T-helper 2 cell treated with Interferon-gamma antibody and Interleukin-4, amounts not matched to agents 5 μg/mL and 100 μg/mL, for 36 hours (primary cell): Measurements from ENCODE around the gene ZNF787.
"Not testable (repeated sequence)": the region's sequence is repeated elsewhere in the genome, so short reads cannot be mapped to it uniquely, and the experiment has no call there.

Experiments used
- DNase-seq: peaks from one replicate; pipeline ENCODE4 v3.0.0; 2021; ENCODE audit warnings: low spot score
- H3K27ac Mint-ChIP-seq: one replicate; pipeline ENCODE4 v1.8.0; 2021; ENCODE audit warnings: mild to moderate bottlenecking, mixed read lengths
- H3K27me3 Mint-ChIP-seq: one replicate; pipeline ENCODE4 v1.8.0; 2021; ENCODE audit warnings: low read depth, mixed read lengths
- H3K36me3 Mint-ChIP-seq: one replicate; pipeline ENCODE4 v1.8.0; 2021; ENCODE audit warnings: low read depth, mixed read lengths
- H3K4me1 Mint-ChIP-seq: one replicate; pipeline ENCODE4 v1.8.0; 2021; ENCODE audit warnings: low read depth, mixed read lengths
- H3K4me3 Mint-ChIP-seq: one replicate; pipeline ENCODE4 v1.8.0; 2022; ENCODE audit warnings: mild to moderate bottlenecking, moderate library complexity, mixed read lengths
- H3K9me3 Mint-ChIP-seq: one replicate; pipeline ENCODE4 v1.8.0; 2021; ENCODE audit warnings: mixed read lengths

Gene ZNF787

DNA sequence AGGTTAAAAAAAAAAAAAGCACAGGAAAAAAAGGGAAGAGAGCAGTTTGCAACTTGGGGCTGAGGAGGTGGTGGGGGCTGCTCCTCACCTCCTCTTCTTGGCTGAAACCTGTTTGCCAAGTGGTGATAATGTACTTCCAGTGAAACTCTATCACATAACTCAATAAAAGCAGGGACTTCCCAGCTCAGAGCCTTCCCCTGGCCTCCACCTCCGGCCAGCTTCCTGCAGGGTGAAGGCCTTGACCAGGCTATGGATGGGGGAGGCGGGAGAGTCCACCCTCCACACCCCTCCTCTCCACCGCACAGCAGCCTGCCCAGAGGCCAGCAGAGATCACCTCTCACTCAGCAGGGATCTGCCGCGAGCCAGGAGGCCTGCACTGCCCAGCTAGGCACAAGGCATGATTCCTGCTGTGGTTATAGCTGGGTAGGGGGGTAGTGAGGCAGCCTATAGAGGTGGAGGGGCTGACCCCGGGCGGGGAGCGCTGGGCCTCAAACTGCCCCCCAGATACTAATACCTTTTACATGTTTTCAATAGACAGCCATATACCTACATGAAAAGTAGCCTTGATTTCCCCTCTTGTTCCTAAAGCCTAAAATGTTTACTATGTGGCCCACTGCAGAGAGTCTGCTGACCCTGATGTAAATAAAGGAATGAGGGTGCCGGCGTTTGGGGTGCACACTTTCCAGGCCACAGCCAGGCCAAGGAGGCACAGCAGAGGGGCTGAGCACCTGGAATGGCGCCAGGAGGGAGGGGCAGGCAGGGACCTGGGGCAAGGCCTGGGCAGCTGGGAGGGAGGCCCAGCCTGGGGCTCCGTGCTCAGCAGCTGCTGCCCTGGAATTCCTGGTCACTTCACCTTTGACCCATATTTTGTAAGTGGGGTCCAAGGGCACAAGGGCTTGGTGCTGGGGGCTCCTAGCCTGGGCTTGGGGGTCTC lies 10.3 kb downstream of the ZNF787 start:
- no peaks in the 10 kb centered on the region for H3K9me3 Mint-ChIP-seq
- no peak overlapping the region for H3K4me3 Mint-ChIP-seq
- peaks cover 11% of the 10 kb centered on the region for H3K36me3 Mint-ChIP-seq
- DNase-seq, result no peak
- no peaks in the 10 kb centered on the region for H3K27me3 Mint-ChIP-seq
- H3K4me1 Mint-ChIP-seq, result peaks cover 26% of the 10 kb centered on the region
- no peak overlapping the region for H3K27ac Mint-ChIP-seq

DNA sequence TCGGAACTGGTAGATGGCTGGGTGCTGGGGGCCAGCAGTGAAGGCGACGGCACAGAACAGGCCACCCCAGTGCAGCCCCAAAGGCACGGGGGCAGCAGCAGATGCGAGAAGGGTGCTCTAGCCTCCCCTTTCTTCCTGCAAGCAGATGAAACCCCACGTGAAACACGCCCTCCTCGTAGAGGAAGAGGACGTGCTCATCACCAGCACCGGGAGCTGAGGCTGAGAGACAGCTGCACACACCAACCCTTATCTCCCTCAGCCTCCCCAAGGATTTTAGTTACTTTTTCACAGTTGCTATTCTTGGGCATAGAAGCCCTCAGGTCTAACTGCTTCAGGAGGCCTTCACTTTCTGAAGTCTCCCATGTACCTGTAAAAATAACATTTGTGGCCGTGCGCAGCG lies 11.9 kb downstream of the ZNF787 start:
- Mint-ChIP-seq H3K9me3 (no peaks in the 10 kb centered on the region), H3K27ac (no peak overlapping the region), H3K36me3 (peaks cover 6% of the 10 kb centered on the region), H3K27me3 (no peaks in the 10 kb centered on the region), H3K4me1 (peaks cover 29% of the 10 kb centered on the region), H3K4me3 (no peak overlapping the region)
- DNase-seq, result no peak

DNA sequence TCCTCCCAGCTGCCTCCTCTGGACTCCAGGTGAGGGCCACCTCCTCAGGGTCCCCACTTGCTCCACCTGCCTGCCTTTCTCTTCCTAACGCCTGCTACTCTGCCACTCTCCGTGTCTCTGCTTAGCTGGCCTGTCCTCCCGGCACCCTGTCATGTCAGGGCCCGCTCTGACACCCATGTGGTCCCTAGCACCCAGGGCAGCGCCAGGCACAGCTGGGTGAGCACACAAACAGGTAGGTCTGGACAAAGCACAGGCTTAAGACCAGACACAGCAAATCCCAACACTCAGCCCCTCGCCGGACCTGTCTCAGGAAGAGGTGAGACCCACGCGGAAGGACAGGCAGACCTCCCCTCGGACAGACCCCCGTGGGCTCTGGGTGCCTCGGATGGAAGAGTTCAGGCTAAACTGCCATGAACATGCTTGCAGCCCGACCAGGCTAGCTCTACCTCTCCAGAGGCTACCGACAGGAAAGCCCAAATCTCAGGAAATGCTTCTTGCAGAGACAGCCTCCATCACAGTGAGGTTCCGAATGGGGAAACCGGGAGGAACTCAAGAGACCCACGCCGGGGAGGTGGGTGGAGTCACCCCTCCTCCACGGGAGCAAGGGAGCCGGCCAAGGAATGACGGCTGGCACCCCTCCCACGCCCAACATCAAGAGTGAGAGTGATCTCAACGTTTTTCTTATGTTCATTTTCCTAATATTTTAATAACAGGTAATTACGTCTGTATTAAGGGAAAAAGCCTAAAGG lies 12.5 kb downstream of the ZNF787 start:
- Mint-ChIP-seq H3K4me1 (peaks cover 29% of the 10 kb centered on the region), H3K27ac (no peak overlapping the region)

DNA sequence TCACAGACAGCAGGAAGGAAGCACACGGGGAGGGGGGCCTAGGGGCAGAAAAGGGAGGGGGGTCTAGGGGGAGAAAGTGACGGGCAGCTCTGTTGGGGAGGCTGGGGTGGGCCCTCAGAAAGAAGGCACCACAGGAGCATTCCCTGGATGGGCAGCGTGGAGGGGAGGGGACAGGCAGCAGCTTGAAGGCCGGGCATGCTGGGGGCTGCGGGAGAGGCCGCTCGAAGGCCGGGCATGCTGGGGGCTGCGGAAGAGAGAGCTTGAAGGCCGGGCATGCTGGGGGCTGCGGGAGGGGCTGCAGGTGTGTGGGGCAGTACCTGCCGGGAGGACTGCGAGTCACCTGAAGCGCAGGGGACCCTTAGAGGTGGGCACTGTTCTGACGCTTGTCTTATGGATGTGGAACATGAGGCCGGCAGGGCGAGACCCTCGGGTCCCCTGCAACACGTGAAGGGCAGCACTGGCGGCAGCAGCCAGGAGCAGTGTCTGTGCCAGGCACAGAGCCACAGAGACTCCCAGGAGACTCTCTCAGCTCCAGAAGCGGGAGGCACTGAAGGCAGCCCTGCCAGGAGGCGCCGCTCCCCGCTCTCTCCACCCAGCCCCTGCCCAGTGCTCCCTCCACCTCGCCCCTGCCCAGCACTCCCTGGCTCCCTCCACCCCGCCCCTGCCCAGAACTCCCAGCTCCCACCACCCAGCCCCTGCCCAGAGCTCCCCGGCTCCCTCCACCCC lies 13.3 kb downstream of the ZNF787 start:
- no peak overlapping the region for H3K4me3 Mint-ChIP-seq

More for the DNA sequence above, 12.5 kb downstream of the ZNF787 start:
- DNase-seq, result no peak
- Mint-ChIP-seq H3K27me3 (no peaks in the 10 kb centered on the region), H3K36me3 (peaks cover 6% of the 10 kb centered on the region), H3K4me3 (no peak overlapping the region), H3K9me3 (no peaks in the 10 kb centered on the region)

DNA sequence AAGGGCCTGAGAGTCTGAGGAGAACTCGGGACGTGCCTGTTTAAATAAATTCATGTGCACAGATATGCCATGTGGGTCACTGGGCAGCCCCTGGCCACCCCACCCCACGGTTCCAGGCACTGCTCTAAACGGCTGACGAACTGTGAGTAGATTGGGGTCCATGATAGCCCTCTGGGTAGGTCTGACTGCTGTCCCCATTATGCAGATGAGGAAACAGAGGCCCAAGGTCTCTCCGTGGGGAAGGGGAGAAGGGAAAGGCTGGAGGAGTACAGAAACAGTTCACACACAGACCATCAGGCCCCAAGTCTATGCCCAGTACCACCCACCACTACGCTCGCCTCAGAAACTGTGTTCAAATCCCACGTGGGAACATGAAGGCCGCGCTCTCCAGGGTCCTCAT lies 14.1 kb downstream of the ZNF787 start:
- Mint-ChIP-seq H3K27me3 (no peaks in the 10 kb centered on the region), H3K9me3 (no peaks in the 10 kb centered on the region), H3K36me3 (peaks cover 2% of the 10 kb centered on the region), H3K4me1 (peaks cover 15% of the 10 kb centered on the region), H3K4me3 (no peak overlapping the region), H3K27ac (no peak overlapping the region)
- DNase-seq, result no peak

More for the DNA sequence above, 13.3 kb downstream of the ZNF787 start:
- Mint-ChIP-seq H3K27me3 (no peaks in the 10 kb centered on the region), H3K36me3 (peaks cover 2% of the 10 kb centered on the region), H3K27ac (no peak overlapping the region), H3K4me1 (peaks cover 22% of the 10 kb centered on the region), H3K9me3 (no peaks in the 10 kb centered on the region)
- no peak for DNase-seq

DNA sequence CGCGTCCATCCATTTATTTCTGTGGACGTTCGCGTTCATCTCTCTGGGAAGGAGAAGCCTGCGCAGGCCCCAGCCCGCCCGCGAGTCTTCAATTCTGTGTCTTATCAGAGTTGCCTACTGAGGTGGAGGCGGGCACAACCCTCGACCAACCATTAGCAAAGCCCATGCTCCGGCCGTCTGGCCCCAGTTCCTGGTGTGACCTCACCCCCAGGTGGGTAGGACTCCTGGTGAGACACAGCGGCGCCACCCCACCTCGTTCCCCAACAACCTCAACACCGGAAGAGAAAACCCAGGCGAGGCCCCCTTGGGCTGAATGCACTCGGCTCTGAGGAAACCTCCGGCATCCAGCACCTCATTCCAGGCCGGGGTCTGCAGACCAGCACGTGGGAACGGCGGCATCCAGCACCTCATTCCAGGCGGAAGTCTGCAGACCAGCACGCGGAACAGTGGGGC lies 14.7 kb downstream of the ZNF787 start:
- Mint-ChIP-seq H3K9me3 (no peaks in the 10 kb centered on the region), H3K36me3 (peaks cover 5% of the 10 kb centered on the region), H3K27ac (no peak overlapping the region), H3K27me3 (no peaks in the 10 kb centered on the region), H3K4me1 (peaks cover 11% of the 10 kb centered on the region), H3K4me3 (no peak overlapping the region)
- DNase-seq, result no peak

DNA sequence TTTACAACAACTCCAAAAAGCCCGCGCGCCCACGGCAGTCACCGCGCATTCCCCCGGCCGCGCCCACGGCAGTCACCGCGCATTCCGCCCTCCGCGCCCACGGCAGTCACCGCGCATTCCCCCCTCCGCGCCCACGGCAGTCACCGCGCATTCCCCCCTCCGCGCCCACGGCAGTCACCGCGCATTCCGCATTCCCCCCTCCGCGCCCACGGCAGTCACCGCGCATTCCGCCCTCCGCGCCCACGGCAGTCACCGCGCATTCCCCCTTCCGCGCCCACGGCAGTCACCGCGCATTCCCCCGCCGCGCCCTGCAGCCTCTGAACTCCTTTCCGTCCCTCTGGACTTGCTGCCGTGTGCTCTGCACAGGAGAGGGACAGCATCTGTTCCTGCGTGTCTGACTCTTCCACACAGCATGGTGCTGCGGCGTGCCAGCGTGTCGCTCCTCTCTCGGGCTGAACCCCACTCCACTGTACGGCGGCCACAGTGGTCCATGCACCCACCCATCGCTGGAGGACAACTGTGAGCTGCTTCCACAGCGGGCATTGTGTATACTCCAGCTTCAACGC lies 15.2 kb downstream of the ZNF787 start:
- not testable (repeated sequence) for H3K27me3 Mint-ChIP-seq, H3K36me3 Mint-ChIP-seq

DNA sequence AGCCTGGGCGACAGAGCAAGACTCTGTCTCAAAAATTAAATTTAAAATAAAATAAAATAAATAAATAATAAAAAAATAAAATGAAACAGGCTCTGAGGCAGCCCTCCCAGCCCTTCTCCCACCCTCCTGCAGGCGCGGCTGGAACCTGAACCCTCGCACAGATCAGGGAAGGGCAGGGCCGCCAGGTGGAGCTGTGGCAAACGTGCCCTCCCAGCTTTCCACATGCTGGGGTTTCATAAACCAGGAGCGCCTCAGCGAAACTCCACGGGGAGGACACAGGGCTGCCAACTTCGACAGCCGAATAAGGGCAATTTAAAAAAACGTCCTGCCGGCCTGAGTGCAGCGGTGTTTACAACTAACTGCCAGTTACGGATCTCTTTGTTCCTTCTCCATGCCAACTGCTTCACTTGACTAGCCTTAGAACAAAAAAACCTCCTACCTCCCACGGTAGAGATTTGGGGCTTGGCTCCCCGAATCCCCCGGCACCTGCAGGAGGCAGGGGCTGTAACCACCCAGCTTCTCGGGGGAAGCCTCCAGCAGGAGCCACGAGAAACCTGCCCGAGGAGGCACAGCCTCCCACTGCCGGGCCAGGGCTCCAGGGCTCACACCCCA lies 15.9 kb downstream of the ZNF787 start:
- H3K27ac Mint-ChIP-seq, result no peak overlapping the region
- H3K27me3 Mint-ChIP-seq, result no peaks in the 10 kb centered on the region
- peaks cover 6% of the 10 kb centered on the region for H3K36me3 Mint-ChIP-seq
- no peaks in the 10 kb centered on the region for H3K9me3 Mint-ChIP-seq
- DNase-seq, result peak; percentile 32
- no peak overlapping the region for H3K4me3 Mint-ChIP-seq
- H3K4me1 Mint-ChIP-seq, result peaks cover 11% of the 10 kb centered on the region

More for the DNA sequence above, 15.2 kb downstream of the ZNF787 start:
- H3K9me3 Mint-ChIP-seq, DNase-seq, H3K4me3 Mint-ChIP-seq, H3K27ac Mint-ChIP-seq: not testable (repeated sequence)
- peaks cover 11% of the 10 kb centered on the region for H3K4me1 Mint-ChIP-seq

DNA sequence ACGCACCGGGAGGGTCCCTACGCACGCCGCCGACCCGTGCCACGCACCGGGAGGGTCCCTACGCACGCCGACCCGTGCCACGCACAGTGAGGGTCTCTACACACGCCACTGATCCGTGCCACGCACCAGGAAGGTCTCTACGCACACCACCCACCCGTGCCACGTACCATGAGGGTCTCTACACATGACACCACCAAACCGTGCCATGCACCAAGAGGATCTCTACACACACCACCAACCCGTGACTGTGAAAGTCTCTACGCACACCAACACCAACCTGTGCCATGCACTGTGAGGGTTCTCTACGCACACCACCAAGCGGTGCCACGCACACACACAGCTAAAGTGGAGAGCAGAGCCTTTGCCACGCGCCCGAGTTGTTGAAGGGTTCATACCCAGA lies 16.7 kb downstream of the ZNF787 start:
- peaks cover 6% of the 10 kb centered on the region for H3K36me3 Mint-ChIP-seq
- H3K9me3 Mint-ChIP-seq, result no peaks in the 10 kb centered on the region
- no peaks in the 10 kb centered on the region for H3K27me3 Mint-ChIP-seq
- H3K27ac Mint-ChIP-seq, result no peak overlapping the region
- H3K4me3 Mint-ChIP-seq, result no peak overlapping the region
- DNase-seq, result no peak
- peaks cover 11% of the 10 kb centered on the region for H3K4me1 Mint-ChIP-seq

DNA sequence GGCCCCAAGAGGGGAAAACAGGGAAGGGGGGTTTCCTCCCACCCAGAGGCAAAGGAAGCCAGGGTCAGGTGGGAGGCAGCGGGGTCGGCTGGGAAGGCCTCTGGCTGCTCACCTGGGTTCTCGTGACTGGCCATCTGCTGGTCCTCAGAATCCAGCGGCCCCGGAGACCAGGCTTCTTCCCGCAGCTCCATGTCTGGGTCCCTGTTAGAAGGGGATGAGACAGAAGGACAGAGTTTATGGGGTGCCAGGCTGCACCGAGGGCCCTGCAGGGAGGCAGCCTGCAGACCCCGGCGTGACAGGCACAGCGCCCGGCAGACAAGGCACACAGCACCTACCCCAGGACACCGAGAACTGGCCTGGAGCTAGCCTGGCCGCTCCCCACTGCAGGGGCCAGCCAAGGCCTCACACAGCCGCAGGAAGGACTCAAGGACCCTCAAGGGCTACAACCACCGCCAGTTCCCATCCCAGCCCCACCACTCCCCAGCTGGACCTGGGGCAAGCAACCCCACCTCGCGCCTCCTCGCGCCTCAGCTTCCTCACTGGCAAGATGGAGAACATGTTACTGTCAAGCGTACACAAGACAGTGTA lies 18.0 kb downstream of the ZNF787 start:
- Mint-ChIP-seq H3K4me1 (peaks cover 11% of the 10 kb centered on the region), H3K27ac (no peak overlapping the region), H3K36me3 (peaks cover 9% of the 10 kb centered on the region), H3K27me3 (no peaks in the 10 kb centered on the region), H3K9me3 (no peaks in the 10 kb centered on the region), H3K4me3 (no peak overlapping the region)
- no peak for DNase-seq

DNA sequence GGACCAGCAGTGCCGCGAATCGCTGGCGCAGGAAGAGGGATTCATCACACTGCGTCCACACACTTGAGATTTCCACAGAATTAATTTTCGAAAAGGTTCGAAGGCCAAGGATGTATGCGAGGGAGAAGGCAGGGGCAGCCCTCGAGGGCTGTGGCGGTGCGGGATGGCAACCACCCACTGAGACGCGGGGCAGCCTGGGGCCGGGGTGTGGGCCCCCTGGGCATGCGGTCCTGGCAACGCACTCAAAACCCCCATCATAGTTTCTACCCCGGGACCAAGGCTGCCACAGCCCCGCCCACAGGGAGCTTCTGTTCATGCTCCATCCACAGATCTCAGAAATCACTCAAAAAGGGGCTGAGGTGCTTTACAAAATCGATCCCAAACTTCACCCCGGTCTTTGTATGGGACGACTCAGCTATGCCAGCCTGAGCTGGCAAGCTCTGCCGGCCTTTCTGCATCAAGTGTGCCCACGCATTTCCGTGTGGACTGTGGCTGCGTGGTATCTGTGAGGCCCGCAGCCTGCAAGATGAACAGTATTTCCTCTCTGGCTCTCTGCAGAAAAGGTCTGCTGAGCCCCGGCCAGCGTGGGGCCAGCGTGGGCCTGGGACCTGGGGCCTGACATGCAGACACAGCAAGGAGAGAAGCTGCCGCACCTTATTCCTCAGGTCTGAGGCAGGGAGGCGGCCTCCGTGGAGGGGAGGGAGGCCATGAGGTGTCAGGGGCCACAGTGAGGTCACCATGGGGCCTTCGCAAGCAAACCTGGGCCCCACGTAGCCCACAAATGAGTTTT lies 19.2 kb downstream of the ZNF787 start:
- Mint-ChIP-seq H3K4me3 (no peak overlapping the region), H3K27ac (no peak overlapping the region), H3K4me1 (peaks cover 8% of the 10 kb centered on the region), H3K9me3 (no peaks in the 10 kb centered on the region), H3K36me3 (peaks cover 9% of the 10 kb centered on the region), H3K27me3 (no peaks in the 10 kb centered on the region)
- no peak for DNase-seq

DNA sequence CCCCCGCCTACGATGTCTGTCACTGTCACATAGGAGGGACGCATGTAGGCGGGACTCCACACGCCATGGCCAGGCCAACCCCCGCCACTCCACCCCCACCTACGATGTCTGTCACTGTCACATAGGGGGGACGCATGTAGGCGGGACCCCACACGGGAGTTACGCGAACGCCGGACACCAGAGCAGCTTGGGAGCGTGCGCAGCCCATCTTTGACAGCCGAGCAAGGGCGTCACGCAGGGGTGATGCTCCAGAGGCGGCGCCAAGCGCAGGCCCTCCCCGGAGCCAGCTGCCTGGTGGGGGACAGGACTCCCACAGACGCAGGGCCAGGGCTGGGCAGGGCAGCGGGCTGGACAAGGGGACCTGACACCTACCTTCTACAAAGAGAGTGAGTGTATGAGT lies 20.0 kb downstream of the ZNF787 start:
- Mint-ChIP-seq H3K4me1 (peaks cover 8% of the 10 kb centered on the region), H3K4me3 (no peak overlapping the region), H3K9me3 (no peaks in the 10 kb centered on the region), H3K27ac (no peak overlapping the region), H3K27me3 (no peaks in the 10 kb centered on the region), H3K36me3 (peaks cover 8% of the 10 kb centered on the region)
- no peak for DNase-seq
